Liver (tissue), 9 donors: ENCODE measurements around the gene PI4K2A. TPM values are rescaled to one million over a fixed set of nuclear protein-coding genes. Genes with fewer than 3 reads are reported as not detected.
A peak's percentile ranks its signal among the peaks of the same experiment; 100 is the strongest.

Source experiments
- DNase-seq: peaks from one replicate; pipeline ENCODE4 v3.0.0-alpha.2; 2017; ENCODE audit warnings: low spot score
- H3K27ac ChIP-seq, 2 donors: one replicate each; pipeline ENCODE4 v1.7.0; 2013; ENCODE audit warnings: inconsistent platforms in 2 of 2, low read length in 2 of 2, control low read depth in 1 of 2, low read depth in 1 of 2, mild to moderate bottlenecking in 1 of 2
- H3K27me3 ChIP-seq, 4 donors: one replicate each; pipeline versions ENCODE4 v1.6.1 to v1.7.0; 2013; ENCODE audit warnings: low read length in 3 of 4, inconsistent platforms in 1 of 4, mild to moderate bottlenecking in 1 of 4, moderate library complexity in 1 of 4; ENCODE audit not compliant: control insufficient read depth in 4 of 4, insufficient read depth in 4 of 4
- H3K36me3 ChIP-seq, 4 donors: one replicate each; pipeline versions ENCODE4 v1.6.1 to v1.7.0; 2013; ENCODE audit warnings: low read length in 3 of 4, mild to moderate bottlenecking in 3 of 4, low read depth in 1 of 4, moderate library complexity in 1 of 4; ENCODE audit not compliant: control insufficient read depth in 4 of 4, insufficient read depth in 3 of 4
- H3K4me1 ChIP-seq, 4 donors: one replicate each; pipeline versions ENCODE4 v1.6.1 to v1.7.0; 2013; ENCODE audit warnings: low read length in 3 of 4, mild to moderate bottlenecking in 3 of 4, moderate library complexity in 1 of 4; ENCODE audit not compliant: control insufficient read depth in 4 of 4, insufficient read depth in 4 of 4
- H3K4me3 ChIP-seq, 3 donors: one replicate each; pipeline versions ENCODE4 v1.6.1 to v1.7.0; 2013; ENCODE audit warnings: low read length in 3 of 3, control low read depth in 1 of 3, low read depth in 1 of 3, mild to moderate bottlenecking in 1 of 3
- H3K9ac ChIP-seq, 2 donors: one replicate each; pipeline ENCODE4 v1.7.0; 2013; ENCODE audit warnings: low read length in 2 of 2, mild to moderate bottlenecking in 2 of 2, moderate library complexity in 2 of 2, control low read depth in 1 of 2, low read depth in 1 of 2
- H3K9me3 ChIP-seq, 4 donors: one replicate each; pipeline versions ENCODE4 v1.6.1 to v1.7.0; 2013; ENCODE audit warnings: low read length in 3 of 4; ENCODE audit not compliant: control insufficient read depth in 4 of 4
- GABPA ChIP-seq, 2 donors: IDR thresholded peaks in 1 of 2; conservative IDR thresholded peaks in 1 of 2; 2 replicates each; pipeline ENCODE4 v1.6.1; 2016; ENCODE audit warnings: antibody characterized with exemption in 2 of 2, mild to moderate bottlenecking in 1 of 2, moderate library complexity in 1 of 2
- HNF4A ChIP-seq, 2 donors: conservative IDR thresholded peaks; 2 replicates each; pipeline ENCODE4 v1.6.1; 2016; ENCODE audit warnings: antibody characterized with exemption in 2 of 2, mild to moderate bottlenecking in 2 of 2
- NR2F2 ChIP-seq: IDR thresholded peaks from 2 replicates; pipeline ENCODE4 v1.6.1; 2016; ENCODE audit warnings: antibody characterized with exemption
- RXRA ChIP-seq, 2 donors: IDR thresholded peaks; 2 replicates each; pipeline ENCODE4 v1.6.1; 2017 to 2018; ENCODE audit warnings: antibody characterized with exemption in 2 of 2, mild to moderate bottlenecking in 1 of 2
- SP1 ChIP-seq: IDR thresholded peaks from 2 replicates; pipeline ENCODE4 v1.6.1; 2018; ENCODE audit warnings: antibody characterized with exemption, mild to moderate bottlenecking
- YY1 ChIP-seq: IDR thresholded peaks from 2 replicates; pipeline ENCODE4 v1.6.1; 2016; ENCODE audit warnings: antibody characterized with exemption, mild to moderate bottlenecking
- WGBS: extraction: QIAGEN DNeasy Blood & Tissue Kit; methylation state at CpG from one replicate; pipeline ENCODE4 v1.1.7; 2013; 5-methylcytosine and 5-hydroxymethylcytosine counted together
- polyA plus RNA-seq, 2 donors: library from polyadenylated mRNA; stranded (reverse) in 1 of 2; unstranded in 1 of 2; fragments of 200-250 nt in 1 of 2; fragments of >200 nt in 1 of 2; fragmentation: Nextera tagmentation in 1 of 2; extraction: Ambion mirVana in 1 of 2; gene quantifications; one replicate each; pipeline versions ENCODE4 v1.2.1 to v1.2.3, GENCODE V29; 2013 to 2015
- total RNA-seq, 2 donors: library from RNA; depleted of rRNA; stranded (reverse); fragments of >200 nt; gene quantifications; one replicate each; pipeline ENCODE4 v1.2.3, GENCODE V29; 2014
- TF ChIP-seq, protein P1 (sequence below): IDR thresholded peaks from 2 replicates; pipeline ENCODE4 v1.6.1; 2016; ENCODE audit warnings: antibody characterized with exemption
- donor health status: healthy.
- donor health status: healthy.
- donor health status: healthy.
- donor health status: healthy.
- donor health status: healthy.

The PI4K2A gene
- total and polyA plus RNA-seq, 4 donors, result 4.4 to 17.6 (median 11.2) TPM

- TF ChIP-seq, protein P1, sequence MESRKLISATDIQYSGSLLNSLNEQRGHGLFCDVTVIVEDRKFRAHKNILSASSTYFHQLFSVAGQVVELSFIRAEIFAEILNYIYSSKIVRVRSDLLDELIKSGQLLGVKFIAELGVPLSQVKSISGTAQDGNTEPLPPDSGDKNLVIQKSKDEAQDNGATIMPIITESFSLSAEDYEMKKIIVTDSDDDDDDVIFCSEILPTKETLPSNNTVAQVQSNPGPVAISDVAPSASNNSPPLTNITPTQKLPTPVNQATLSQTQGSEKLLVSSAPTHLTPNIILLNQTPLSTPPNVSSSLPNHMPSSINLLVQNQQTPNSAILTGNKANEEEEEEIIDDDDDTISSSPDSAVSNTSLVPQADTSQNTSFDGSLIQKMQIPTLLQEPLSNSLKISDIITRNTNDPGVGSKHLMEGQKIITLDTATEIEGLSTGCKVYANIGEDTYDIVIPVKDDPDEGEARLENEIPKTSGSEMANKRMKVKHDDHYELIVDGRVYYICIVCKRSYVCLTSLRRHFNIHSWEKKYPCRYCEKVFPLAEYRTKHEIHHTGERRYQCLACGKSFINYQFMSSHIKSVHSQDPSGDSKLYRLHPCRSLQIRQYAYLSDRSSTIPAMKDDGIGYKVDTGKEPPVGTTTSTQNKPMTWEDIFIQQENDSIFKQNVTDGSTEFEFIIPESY, result no peak
- TF ChIP-seq GABPA (IDR thresholded peaks at IDR 0.05 in 1 of 2, conservative IDR thresholded peaks at IDR 0.05 in 1 of 2), result no peak
Measured at GRCh38 chr10:97708976-97709946, 68.8 kb downstream of the PI4K2A start (continued).

DNA sequence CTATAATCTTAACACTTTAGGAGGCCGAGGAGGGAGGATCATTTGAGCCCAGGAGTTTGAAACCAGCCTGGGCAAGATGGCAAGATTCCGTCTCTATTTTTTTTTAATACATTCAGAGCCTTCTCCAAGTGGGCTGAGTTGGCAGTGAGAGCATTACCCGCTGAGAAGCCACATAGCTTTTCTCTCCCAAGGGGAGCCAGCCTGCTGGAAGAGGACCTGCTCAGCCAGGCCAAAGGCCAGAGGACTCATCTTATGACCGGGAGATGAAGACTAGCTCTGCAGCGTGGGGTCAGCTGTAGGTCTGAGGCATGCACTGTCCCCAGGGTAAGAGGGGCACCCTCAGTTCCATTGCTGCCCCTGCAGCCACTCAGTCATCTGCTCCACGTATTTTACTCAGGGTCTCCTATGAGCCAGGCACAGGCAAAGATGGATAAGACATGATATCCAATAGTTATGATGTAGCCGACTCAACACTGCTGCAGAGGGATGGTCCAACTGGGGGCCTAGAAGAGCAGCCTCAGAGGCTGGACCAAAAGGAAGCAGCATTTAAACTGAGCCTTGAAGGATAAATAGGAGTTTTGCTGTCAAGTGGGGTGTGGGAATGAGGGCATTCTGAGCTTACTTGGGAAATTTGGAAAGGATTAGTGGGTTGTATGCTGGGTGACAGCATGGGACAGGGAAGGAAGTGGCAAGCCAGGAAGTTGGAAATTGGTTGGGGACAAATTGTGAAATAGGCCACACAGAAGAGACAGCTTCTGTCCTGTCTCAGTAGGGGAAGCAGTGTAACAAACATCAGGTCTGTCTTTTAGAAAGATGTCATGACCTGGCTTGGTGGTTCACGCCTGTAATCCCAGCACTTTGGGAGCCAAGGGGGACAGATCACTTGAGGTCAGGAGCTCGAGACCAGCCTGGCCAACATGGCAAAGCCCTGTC, 71.4 kb downstream of the PI4K2A start:
- Histone ChIP-seq H3K4me3 (no peak overlapping the region), H3K9me3 (no peaks in the 10 kb centered on the region), H3K36me3 (no peaks in the 10 kb centered on the region), H3K27me3 (no peaks in the 10 kb centered on the region), H3K9ac (no peak overlapping the region), H3K27ac (no peak overlapping the region), H3K4me1 (peaks cover 6 to 23% (median 18%) of the 10 kb centered on the region in 4 donors)
- 89% methylated on average over 9 of the region's 9 CpGs for WGBS
- TF ChIP-seq NR2F2 (no peak), SP1 (no peak), HNF4A (conservative IDR thresholded peaks at IDR 0.05) (no peak), RXRA (IDR thresholded peaks at IDR 0.05) (peak in 1 of 2 donors; percentile 12)
- TF ChIP-seq, protein P1, result no peak
- no peak for DNase-seq

DNA sequence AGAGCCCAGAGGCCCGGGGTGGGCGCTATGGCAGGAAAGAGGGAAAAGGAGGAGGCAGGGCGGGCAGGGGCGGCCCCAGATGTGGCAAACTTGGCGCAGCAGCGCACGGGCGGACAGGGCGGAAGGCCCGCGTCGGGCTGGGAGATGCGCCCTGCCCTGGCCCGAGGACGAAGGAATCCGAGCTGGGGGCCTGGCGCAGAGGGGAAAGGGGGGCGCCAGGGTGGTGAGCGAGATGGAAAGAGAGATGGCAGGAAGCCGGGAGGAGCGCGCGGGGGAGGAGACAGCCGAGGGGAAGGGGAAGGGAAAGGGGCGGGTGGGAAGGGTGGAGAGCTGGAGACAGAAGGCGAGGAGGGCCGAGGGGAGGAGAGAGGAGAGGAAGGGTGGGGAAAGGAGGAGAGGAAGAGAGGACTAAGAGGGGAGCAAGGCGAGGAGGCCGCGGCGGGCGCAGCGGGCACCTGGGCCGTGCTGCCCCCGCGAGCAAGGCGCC, 72.9 kb downstream of the PI4K2A start, which contains the start of gene MARVELD1:
TSS of gene MARVELD1 (plus strand) at position 392 of the 487 bp plus-strand sequence. CDS start 147 bp downstream, outside the sequence.
- H3K9me3 ChIP-seq, result no peaks in the 10 kb centered on the region
- peaks cover 0 to 15% (median 11%) of the 10 kb centered on the region in 4 donors for H3K4me1 ChIP-seq
- TF ChIP-seq RXRA (IDR thresholded peaks at IDR 0.05), result no peak
- TF ChIP-seq YY1, result no peak
- no peaks in the 10 kb centered on the region for H3K36me3 ChIP-seq
- H3K9ac ChIP-seq, result no peak within 1 kb of the TSS
- H3K27ac ChIP-seq, result peak within 1 kb of the TSS; percentile 57 to 71
- no peak for DNase-seq
- 30% methylated on average over 37 of the region's 37 CpGs for WGBS
- no peaks in the 10 kb centered on the region for H3K27me3 ChIP-seq
- peak within 1 kb of the TSS; percentile 56 to 60 (median 59) for H3K4me3 ChIP-seq
